ENCODE data around the gene GPT2.

GPT2 gene

GRCh38 chr16:46882304-46882939, 1.7 kb upstream of the GPT2 start:
- Histone ChIP-seq H3K27me3 (ENCODE audit: low read depth) (0 out of 2 replicates have a peak, but pooled peaks cover 2% of the 10 kb centered on the region), H3K4me3 (no peak overlapping the region), H3K4me1 (peaks cover 19% of the 10 kb centered on the region), H3K9me3 (no peaks in the 10 kb centered on the region), H3K36me3 (replicated peaks) (peaks cover 16% of the 10 kb centered on the region)
- no peak for DNase-seq (ENCODE audit: low spot score in 2 of 2)
- in situ Hi-C loops (cut with MboI; ENCODE audit: low sequenced_read_pairs): no loop called here

GRCh38 chr16:46882940-46883307, 1.2 kb upstream of the GPT2 start:
- DNase-seq (ENCODE audit: low spot score in 2 of 2): no peak
- in situ Hi-C loops (cut with MboI; ENCODE audit: low sequenced_read_pairs): no loop called here
- Histone ChIP-seq H3K36me3 (replicated peaks) (peaks cover 16% of the 10 kb centered on the region), H3K27me3 (ENCODE audit: low read depth) (0 out of 2 replicates have a peak, but pooled peaks cover 2% of the 10 kb centered on the region), H3K4me3 (no peak overlapping the region; the same call in 1 of the 2 replicates), H3K4me1 (peaks cover 19% of the 10 kb centered on the region), H3K9me3 (no peaks in the 10 kb centered on the region)

- Histone ChIP-seq H3K27me3 (ENCODE audit: low read depth) (0 out of 2 replicates have a peak, but pooled peaks cover 2% of the 10 kb centered on the region), H3K4me1 (peaks cover 19% of the 10 kb centered on the region), H3K36me3 (replicated peaks) (peaks cover 19% of the 10 kb centered on the region), H3K9me3 (no peaks in the 10 kb centered on the region), H3K4me3 (peak overlapping the region; percentile 92)
- in situ Hi-C loops (cut with MboI; ENCODE audit: low sequenced_read_pairs): no loop called here
- no peak for DNase-seq (ENCODE audit: low spot score in 2 of 2)
Observed at GRCh38 chr16:46883353-46883689, 841 bp upstream of the GPT2 start.

GRCh38 chr16:46884513-46885293, 541 bp downstream of the GPT2 start:
- Histone ChIP-seq H3K9me3 (no peaks in the 10 kb centered on the region), H3K4me3 (peak overlapping the region; percentile 92), H3K36me3 (replicated peaks) (peaks cover 27% of the 10 kb centered on the region), H3K27me3 (ENCODE audit: low read depth) (no peaks in the 10 kb centered on the region), H3K4me1 (peaks cover 19% of the 10 kb centered on the region)
- in situ Hi-C loops (cut with MboI; ENCODE audit: low sequenced_read_pairs): no loop called here
- DNase-seq (ENCODE audit: low spot score in 2 of 2): peak in 1 of 2 experiments; percentile 46

- H3K4me3 ChIP-seq: peak overlapping the region; percentile 92
Observed at GRCh38 chr16:46885960-46886763, 2.0 kb downstream of the GPT2 start.

GRCh38 chr16:46886764-46887523, 2.8 kb downstream of the GPT2 start:
- no peaks in the 10 kb centered on the region for H3K27me3 ChIP-seq (ENCODE audit: low read depth)
- H3K4me1 ChIP-seq: peaks cover 19% of the 10 kb centered on the region
- peaks cover 35% of the 10 kb centered on the region for H3K36me3 ChIP-seq (replicated peaks)
- no peak overlapping the region for H3K4me3 ChIP-seq
- in situ Hi-C loops (cut with MboI; ENCODE audit: low sequenced_read_pairs): no loop called here
- no peak for DNase-seq (ENCODE audit: low spot score in 2 of 2)
- no peaks in the 10 kb centered on the region for H3K9me3 ChIP-seq

More at GRCh38 chr16:46885960-46886763, 2.0 kb downstream of the GPT2 start:
- DNase-seq (ENCODE audit: low spot score in 2 of 2): no peak
- in situ Hi-C loops (cut with MboI; ENCODE audit: low sequenced_read_pairs): no loop called here
- Histone ChIP-seq H3K4me1 (peaks cover 19% of the 10 kb centered on the region), H3K36me3 (replicated peaks) (peaks cover 32% of the 10 kb centered on the region), H3K9me3 (no peaks in the 10 kb centered on the region), H3K27me3 (ENCODE audit: low read depth) (no peaks in the 10 kb centered on the region)

- Histone ChIP-seq H3K9me3 (no peaks in the 10 kb centered on the region), H3K27me3 (ENCODE audit: low read depth) (no peaks in the 10 kb centered on the region), H3K4me1 (peaks cover 19% of the 10 kb centered on the region), H3K4me3 (no peak overlapping the region), H3K36me3 (replicated peaks) (peaks cover 40% of the 10 kb centered on the region)
- no peak for DNase-seq (ENCODE audit: low spot score in 2 of 2)
- in situ Hi-C loops (cut with MboI; ENCODE audit: low sequenced_read_pairs): no loop called here
Observed at GRCh38 chr16:46887524-46887854, 3.3 kb downstream of the GPT2 start.

- DNase-seq (ENCODE audit: low spot score in 2 of 2): no peak
- H3K36me3 ChIP-seq (replicated peaks): peaks cover 52% of the 10 kb centered on the region
- H3K4me1 ChIP-seq: peaks cover 11% of the 10 kb centered on the region
- in situ Hi-C loops (cut with MboI; ENCODE audit: low sequenced_read_pairs): no loop called here
- no peak overlapping the region for H3K4me3 ChIP-seq
- H3K9me3 ChIP-seq: no peaks in the 10 kb centered on the region
- H3K27me3 ChIP-seq (ENCODE audit: low read depth): no peaks in the 10 kb centered on the region
Observed at GRCh38 chr16:46889245-46889941, 5.2 kb downstream of the GPT2 start.

GRCh38 chr16:46889942-46890300, 5.8 kb downstream of the GPT2 start:
- Histone ChIP-seq H3K4me3 (no peak overlapping the region), H3K27me3 (ENCODE audit: low read depth) (no peaks in the 10 kb centered on the region), H3K36me3 (replicated peaks) (peaks cover 52% of the 10 kb centered on the region), H3K4me1 (peaks cover 11% of the 10 kb centered on the region), H3K9me3 (no peaks in the 10 kb centered on the region)
- no peak for DNase-seq (ENCODE audit: low spot score in 2 of 2)
- in situ Hi-C loops (cut with MboI; ENCODE audit: low sequenced_read_pairs): no loop called here

GRCh38 chr16:46891910-46892309, 7.7 kb downstream of the GPT2 start:
- no peak for DNase-seq (ENCODE audit: low spot score in 2 of 2)
- in situ Hi-C loops (cut with MboI; ENCODE audit: low sequenced_read_pairs): no loop called here
- H3K9me3 ChIP-seq: no peaks in the 10 kb centered on the region
- H3K27me3 ChIP-seq (ENCODE audit: low read depth): no peaks in the 10 kb centered on the region
- H3K36me3 ChIP-seq (replicated peaks): peaks cover 38% of the 10 kb centered on the region
- H3K4me1 ChIP-seq: no peaks in the 10 kb centered on the region; the same call in 1 of the 2 replicates
- H3K4me3 ChIP-seq: no peak overlapping the region

GRCh38 chr16:46894036-46894672, 10.0 kb downstream of the GPT2 start:
- no peaks in the 10 kb centered on the region for H3K4me1 ChIP-seq
- H3K36me3 ChIP-seq (replicated peaks): peaks cover 45% of the 10 kb centered on the region
- H3K4me3 ChIP-seq: no peak overlapping the region
- no peaks in the 10 kb centered on the region for H3K9me3 ChIP-seq
- in situ Hi-C loops (cut with MboI; ENCODE audit: low sequenced_read_pairs): no loop called here
- DNase-seq (ENCODE audit: low spot score in 2 of 2): no peak
- no peaks in the 10 kb centered on the region for H3K27me3 ChIP-seq (ENCODE audit: low read depth)

GRCh38 chr16:46895399-46896313, 11.5 kb downstream of the GPT2 start:
- no peak for DNase-seq (ENCODE audit: low spot score in 2 of 2)
- in situ Hi-C loops (cut with MboI; ENCODE audit: low sequenced_read_pairs): no loop called here
- H3K9me3 ChIP-seq: no peaks in the 10 kb centered on the region
- H3K4me1 ChIP-seq: no peaks in the 10 kb centered on the region
- no peak overlapping the region for H3K4me3 ChIP-seq
- H3K27me3 ChIP-seq (ENCODE audit: low read depth): no peaks in the 10 kb centered on the region
- H3K36me3 ChIP-seq (replicated peaks): peaks cover 52% of the 10 kb centered on the region

All from HAP-1 (cell line).